ENCODE results near the gene TSPYL4.

Gene TSPYL4

GRCh38 chr6:116201538-116201937, 52.3 kb downstream of the TSPYL4 start:
- CTCF ChIA-PET: interaction anchor here (1.4 kb wide), 1 partner anchor 17 kb away, joined by 3 read pairs; no protein-coding TSS in a partner anchor
- TF ChIP-seq, protein P1, sequence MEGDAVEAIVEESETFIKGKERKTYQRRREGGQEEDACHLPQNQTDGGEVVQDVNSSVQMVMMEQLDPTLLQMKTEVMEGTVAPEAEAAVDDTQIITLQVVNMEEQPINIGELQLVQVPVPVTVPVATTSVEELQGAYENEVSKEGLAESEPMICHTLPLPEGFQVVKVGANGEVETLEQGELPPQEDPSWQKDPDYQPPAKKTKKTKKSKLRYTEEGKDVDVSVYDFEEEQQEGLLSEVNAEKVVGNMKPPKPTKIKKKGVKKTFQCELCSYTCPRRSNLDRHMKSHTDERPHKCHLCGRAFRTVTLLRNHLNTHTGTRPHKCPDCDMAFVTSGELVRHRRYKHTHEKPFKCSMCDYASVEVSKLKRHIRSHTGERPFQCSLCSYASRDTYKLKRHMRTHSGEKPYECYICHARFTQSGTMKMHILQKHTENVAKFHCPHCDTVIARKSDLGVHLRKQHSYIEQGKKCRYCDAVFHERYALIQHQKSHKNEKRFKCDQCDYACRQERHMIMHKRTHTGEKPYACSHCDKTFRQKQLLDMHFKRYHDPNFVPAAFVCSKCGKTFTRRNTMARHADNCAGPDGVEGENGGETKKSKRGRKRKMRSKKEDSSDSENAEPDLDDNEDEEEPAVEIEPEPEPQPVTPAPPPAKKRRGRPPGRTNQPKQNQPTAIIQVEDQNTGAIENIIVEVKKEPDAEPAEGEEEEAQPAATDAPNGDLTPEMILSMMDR (IDR thresholded peaks at IDR 0.05; ENCODE audit: control extremely low read depth, extremely low read depth, low read depth, missing control alignments): no peak
- DNase-seq (ENCODE audit: extremely low spot score): no peak
- POLR2A ChIA-PET: no interaction called here

- ChIA-PET CTCF (interaction anchor here (1.3 kb wide), 1 partner anchor 17 kb away, joined by 7 read pairs; no protein-coding TSS in a partner anchor), POLR2A (no interaction called here)
- no peak for DNase-seq (ENCODE audit: extremely low spot score)
- TF ChIP-seq, protein P1 (IDR thresholded peaks at IDR 0.05; ENCODE audit: control extremely low read depth, extremely low read depth, low read depth, missing control alignments): no peak
Observed at GRCh38 chr6:116200619-116201249, 53.1 kb downstream of the TSPYL4 start.
